H1 (cell line): ENCODE results near the gene ATAD5. TPM values are rescaled to one million over a fixed set of nuclear protein-coding genes. Genes with fewer than 3 reads are reported as not detected.

Experiments used
- CTCF ChIA-PET: fragments of 300-600 bp; sonication (Branson Sonifier 250); formaldehyde crosslinking; loops from one replicate; lab custom pipeline; 2021; ENCODE audit not compliant: partially characterized antibody; lab: Charles Lee
- POLR2A ChIA-PET: fragments of 300-600 bp; sonication (Branson Sonifier 250); formaldehyde crosslinking; loops from one replicate; lab custom pipeline; 2021; ENCODE audit warnings: inconsistent platforms; ENCODE audit not compliant: partially characterized antibody; lab: Charles Lee
- DNase-seq, 2 experiments: peaks; one replicate each; pipeline versions ENCODE4 v3.0.0 to v3.0.0-alpha.2; 2010 to 2022; ENCODE audit warnings: low spot score in 2 of 2, low read depth in 1 of 2, mixed read lengths in 1 of 2
- FAIRE-seq: peaks from 2 replicates; lab custom pipeline; 2011; peaks lifted over from hg19 to GRCh38; lab: Jason Lieb, UNC
- H2AFZ ChIP-seq: 2 replicates; pipeline ENCODE4 v1.8.1; 2012; ENCODE audit warnings: low read length, inconsistent platforms
- H2AK5ac ChIP-seq: 2 replicates; pipeline ENCODE4 v1.6.1; 2013; ENCODE audit warnings: low read depth, low read length
- H2BK120ac ChIP-seq: replicated peaks from 2 replicates; pipeline ENCODE3; 2013; ENCODE audit warnings: low read depth, low read length, inconsistent platforms
- H2BK12ac ChIP-seq: 2 replicates; pipeline ENCODE4 v1.6.1; 2013; ENCODE audit warnings: low read depth, low read length
- H2BK15ac ChIP-seq: 2 replicates; pipeline ENCODE4 v1.6.1; 2013; ENCODE audit warnings: low read length
- H2BK20ac ChIP-seq: 2 replicates; pipeline ENCODE4 v1.6.1; 2013; ENCODE audit warnings: low read length
- H2BK5ac ChIP-seq: 2 replicates; pipeline ENCODE4 v1.6.1; 2013; ENCODE audit warnings: low read depth, low read length
- H3K14ac ChIP-seq: 2 replicates; pipeline ENCODE4 v1.6.1; 2013; ENCODE audit warnings: inconsistent platforms; ENCODE audit not compliant: insufficient read length
- H3K18ac ChIP-seq: 2 replicates; pipeline ENCODE4 v1.6.1; 2013; ENCODE audit warnings: low read length; ENCODE audit errors: extremely low read depth
- H3K23ac ChIP-seq: 2 replicates; pipeline ENCODE4 v1.6.1; 2013; ENCODE audit warnings: inconsistent platforms; ENCODE audit not compliant: insufficient read length
- H3K23me2 ChIP-seq: 2 replicates; pipeline ENCODE4 v1.6.1; 2013; ENCODE audit warnings: low read depth, low read length
- H3K27ac ChIP-seq: 2 replicates; pipeline ENCODE4 v1.6.1; 2011; ENCODE audit warnings: low read depth, low read length, inconsistent platforms
- H3K27me3 ChIP-seq, 4 experiments: replicated peaks in 1 of 4; 1 replicate in 1 of 4; 2 replicates in 3 of 4; pipeline versions ENCODE4 v1.6.1 to v1.8.1; 2011 to 2013; ENCODE audit warnings: low read length in 3 of 4, mild to moderate bottlenecking in 3 of 4, inconsistent platforms in 2 of 4, mixed read lengths in 2 of 4, moderate library complexity in 1 of 4; ENCODE audit not compliant: control insufficient read depth in 3 of 4, insufficient read depth in 3 of 4; ENCODE audit errors: extremely low read depth in 1 of 4
- H3K36me3 ChIP-seq, 4 experiments: 2 replicates each; pipeline versions ENCODE4 v1.6.1 to v1.8.1; 2011 to 2013; ENCODE audit warnings: mild to moderate bottlenecking in 4 of 4, low read length in 3 of 4, moderate library complexity in 2 of 4, control low read depth in 1 of 4, inconsistent platforms in 1 of 4; ENCODE audit not compliant: insufficient read depth in 4 of 4, control insufficient read depth in 2 of 4
- H3K4ac ChIP-seq: replicated peaks from 2 replicates; pipeline ENCODE3; 2013; ENCODE audit warnings: low read length, low read depth, mixed read lengths, inconsistent platforms; ENCODE audit not compliant: insufficient read length
- H3K4me1 ChIP-seq, 4 experiments: replicated peaks in 1 of 4; 1 replicate in 1 of 4; 2 replicates in 3 of 4; pipeline versions ENCODE4 v1.6.1 to v1.8.1; 2011 to 2013; ENCODE audit warnings: low read length in 3 of 4, inconsistent platforms in 2 of 4, mixed read lengths in 1 of 4; ENCODE audit not compliant: insufficient read depth in 4 of 4, control insufficient read depth in 3 of 4
- H3K4me2 ChIP-seq, 2 experiments: 2 replicates each; pipeline versions ENCODE4 v1.6.1 to v1.8.1; 2011 to 2013; ENCODE audit warnings: low read depth in 2 of 2, low read length in 2 of 2, control low read depth in 1 of 2, inconsistent platforms in 1 of 2, mild to moderate bottlenecking in 1 of 2; ENCODE audit not compliant: insufficient read depth in 1 of 2
- H3K4me3 ChIP-seq, 4 experiments: fragments of 200-600, 300-600 bp in 1 of 4; sonication (generic), shearing (Covaris generic), sonication (Bioruptor Twin) in 1 of 4; 2 replicates each; pipeline versions ENCODE4 v1.5.1 to v1.8.1; 2011 to 2016; ENCODE audit warnings: low read length in 4 of 4, low read depth in 3 of 4, control low read depth in 2 of 4, inconsistent platforms in 2 of 4, mild to moderate bottlenecking in 2 of 4, mixed read lengths in 1 of 4, moderate library complexity in 1 of 4; ENCODE audit not compliant: insufficient read depth in 2 of 4; ENCODE audit errors: extremely low read depth in 1 of 4
- H3K56ac ChIP-seq: replicated peaks from 2 replicates; pipeline ENCODE3; 2013; ENCODE audit warnings: low read depth, mild to moderate bottlenecking, mixed read lengths, low read length, inconsistent platforms; ENCODE audit not compliant: insufficient read length
- H3K79me1 ChIP-seq: 2 replicates; pipeline ENCODE4 v1.6.1; 2013; ENCODE audit warnings: low read depth, low read length, control low read depth
- H3K79me2 ChIP-seq, 2 experiments: 2 replicates each; pipeline versions ENCODE4 v1.6.1 to v1.8.1; 2012 to 2013; ENCODE audit warnings: low read length in 2 of 2, mild to moderate bottlenecking in 2 of 2, inconsistent platforms in 1 of 2; ENCODE audit not compliant: insufficient read depth in 2 of 2, control insufficient read depth in 1 of 2
- H3K9ac ChIP-seq, 4 experiments: replicated peaks in 1 of 4; 1 replicate in 1 of 4; 2 replicates in 3 of 4; pipeline versions ENCODE4 v1.6.1 to v1.8.1; 2011 to 2013; ENCODE audit warnings: low read depth in 3 of 4, low read length in 3 of 4, control low read depth in 2 of 4, mild to moderate bottlenecking in 2 of 4, moderate library complexity in 2 of 4, inconsistent platforms in 1 of 4; ENCODE audit errors: extremely low read depth in 1 of 4
- H3K9me3 ChIP-seq, 2 experiments: 2 replicates each; pipeline versions ENCODE4 v1.6.1 to v1.8.1; 2012 to 2013; ENCODE audit warnings: mild to moderate bottlenecking in 2 of 2, moderate library complexity in 2 of 2, control low read depth in 1 of 2, inconsistent platforms in 1 of 2, low read depth in 1 of 2, low read length in 1 of 2, mixed read lengths in 1 of 2; ENCODE audit not compliant: insufficient read depth in 2 of 2
- H4K20me1 ChIP-seq, 2 experiments: replicated peaks in 1 of 2; 2 replicates each; pipeline versions ENCODE3 to v1.8.1; 2011 to 2013; ENCODE audit warnings: inconsistent platforms in 2 of 2, low read length in 2 of 2, mild to moderate bottlenecking in 1 of 2; ENCODE audit not compliant: insufficient read depth in 2 of 2, control insufficient read depth in 1 of 2
- H4K5ac ChIP-seq: 2 replicates; pipeline ENCODE4 v1.6.1; 2013; ENCODE audit warnings: low read length, low read depth, mixed read lengths, inconsistent platforms; ENCODE audit not compliant: insufficient read length
- H4K8ac ChIP-seq: 2 replicates; pipeline ENCODE4 v1.8.0; 2013; ENCODE audit warnings: mild to moderate bottlenecking, moderate library complexity, low read length, inconsistent platforms; ENCODE audit not compliant: insufficient read depth; ENCODE audit errors: extremely low read depth
- H4K91ac ChIP-seq: replicated peaks from 2 replicates; pipeline ENCODE3; 2013; ENCODE audit warnings: low read length, mixed read lengths, inconsistent platforms; ENCODE audit not compliant: insufficient read length
- CBX8 ChIP-seq: fragments of 300-800, 300-1000 bp; sonication (generic); IDR thresholded peaks from 2 replicates; pipeline ENCODE4 v1.7.1; 2016; ENCODE audit warnings: low read depth, low read length, borderline replicate concordance
- CEBPB ChIP-seq: IDR thresholded peaks from 2 replicates; pipeline ENCODE4 v1.6.1; 2012; ENCODE audit warnings: low read depth, low read length
- EP300 ChIP-seq, 2 experiments: IDR thresholded peaks; 1 replicate in 1 of 2; 2 replicates in 1 of 2; pipeline ENCODE4 v1.6.1; 2011 to 2012; ENCODE audit warnings: low read depth in 2 of 2, low read length in 2 of 2, mild to moderate bottlenecking in 2 of 2, borderline replicate concordance in 1 of 2, inconsistent platforms in 1 of 2, moderate library complexity in 1 of 2
- GTF2F1 ChIP-seq: IDR thresholded peaks from 2 replicates; pipeline ENCODE4 v1.6.1; 2012; ENCODE audit warnings: low read depth, low read length, improper control_type of control experiment, borderline replicate concordance
- HDAC2 ChIP-seq, 2 experiments: fragments of 300-600 bp in 1 of 2; sonication (generic) in 1 of 2; IDR thresholded peaks; 2 replicates each; pipeline ENCODE4 v1.6.1; 2011 to 2012; ENCODE audit warnings: low read depth in 2 of 2, low read length in 2 of 2, mild to moderate bottlenecking in 2 of 2, moderate library complexity in 2 of 2, borderline replicate concordance in 1 of 2, inconsistent platforms in 1 of 2
- HDAC6 ChIP-seq: IDR thresholded peaks from one replicate; pipeline ENCODE4 v1.7.1; 2012; ENCODE audit warnings: low read depth, mild to moderate bottlenecking, inconsistent platforms, low read length, moderate library complexity
- KDM5A ChIP-seq: fragments of 200-600 bp; IDR thresholded peaks from 2 replicates; pipeline ENCODE4 v1.7.1; 2012; ENCODE audit warnings: mild to moderate bottlenecking, low read length, inconsistent platforms, mixed read lengths
- MAFK ChIP-seq: IDR thresholded peaks from 2 replicates; pipeline ENCODE4 v1.6.1; 2012; ENCODE audit warnings: low read depth, mild to moderate bottlenecking, improper control_type of control experiment, low read length
- MAX ChIP-seq: IDR thresholded peaks from 2 replicates; pipeline ENCODE4 v1.6.1; 2012; ENCODE audit warnings: inconsistent platforms
- RAD21 ChIP-seq, 2 experiments: IDR thresholded peaks in 1 of 2; conservative IDR thresholded peaks in 1 of 2; 2 replicates each; pipeline ENCODE4 v1.6.1; 2011; ENCODE audit warnings: low read depth in 2 of 2, low read length in 2 of 2, improper control_type of control experiment in 1 of 2, inconsistent platforms in 1 of 2, mild to moderate bottlenecking in 1 of 2, moderate library complexity in 1 of 2
- SP4 ChIP-seq: IDR thresholded peaks from 2 replicates; pipeline ENCODE4 v1.6.1; 2012; ENCODE audit warnings: low read length, inconsistent platforms
- WGBS, 2 experiments: shearing (Covaris generic) in 1 of 2; methylation state at CpG; one replicate each; pipeline versions ENCODE4 v1.1.6 to v1.1.7; 2013 to 2015; ENCODE audit warnings: low lambda C conversion rate in 2 of 2, mixed read lengths in 2 of 2, inconsistent platforms in 1 of 2, low coverage in 1 of 2, missing lambda C conversion rate in 1 of 2; ENCODE audit not compliant: insufficient replicate concordance in 2 of 2, insufficient coverage in 1 of 2, insufficient read length in 1 of 2; ENCODE audit errors: extremely low coverage in 1 of 2, missing lambda C conversion rate in 1 of 2; 5-methylcytosine and 5-hydroxymethylcytosine counted together
- polyA plus RNA-seq, 7 experiments: library from polyadenylated mRNA; depleted of rRNA in 3 of 7; stranded (reverse) in 5 of 7; unstranded in 2 of 7; fragments of >200 nt in 5 of 7; fragments of 200-250 nt in 2 of 7; gene quantifications; 1 replicate in 5 of 7; 2 replicates in 1 of 7; 4 replicates in 1 of 7; pipeline versions ENCODE4 v1.2.1 to v1.2.3, GENCODE V29; 2011 to 2013; ENCODE audit warnings: missing spikeins in 2 of 7, mixed read lengths in 2 of 7
- total RNA-seq: library from RNA; stranded (reverse); fragmentation: NEBNext Ultra II Directional; extraction: Animal tissue kit (Norgen Biotek cat#: 25700); gene quantifications from 2 replicates; pipeline ENCODE4 v1.2.1, GENCODE V29; 2021

ATAD5 gene
- total and polyA plus RNA-seq, 2 of the 8 experiments (the other 6 are each of a cell fraction or from before 2014, with no cell fraction given) = 3.5 to 30.0 TPM

GRCh38 chr17:30886187-30886586, 54.4 kb downstream of the ATAD5 start:
- TF ChIP-seq MAX = no peak
- TF ChIP-seq EP300 (IDR thresholded peaks at IDR 0.05; ENCODE audit: borderline replicate concordance in 1 of 2, low read depth in 2 of 2, low read length in 2 of 2) = no peak
- TF ChIP-seq CBX8 = no peak
- no peak for TF ChIP-seq HDAC2 (IDR thresholded peaks at IDR 0.05; ENCODE audit: borderline replicate concordance in 1 of 2, low read depth in 2 of 2, low read length in 2 of 2)
- no peak for TF ChIP-seq KDM5A
- TF ChIP-seq MAFK = no peak
- no peak for TF ChIP-seq CEBPB
- no peak for TF ChIP-seq GTF2F1
- TF ChIP-seq RAD21 (IDR thresholded peaks at IDR 0.05 in 1 of 2, conservative IDR thresholded peaks at IDR 0.05 in 1 of 2; ENCODE audit: low read depth in 2 of 2, low read length in 2 of 2) = no peak
- no peak for TF ChIP-seq HDAC6
- no peak for TF ChIP-seq SP4
- Histone ChIP-seq H2BK120ac (no peak overlapping the region), H3K27ac (no peak overlapping the region), H3K36me3 (peaks cover 0 to 35% (median 12%) of the 10 kb centered on the region in 4 experiments; a peak in 5 of 8 replicates), H4K8ac (no peak overlapping the region), H3K56ac (no peak overlapping the region), H4K20me1 (no peaks in the 10 kb centered on the region), H3K23me2 (no peaks in the 10 kb centered on the region), H3K14ac (no peak overlapping the region), H3K23ac (no peak overlapping the region), H2BK12ac (no peak overlapping the region), H2AFZ (no peak overlapping the region), H3K4me2 (no peak overlapping the region), H2BK5ac (no peak overlapping the region), H2BK15ac (no peak overlapping the region), H3K9ac (no peak overlapping the region), H3K18ac (no peak overlapping the region), H3K4me1 (no peaks in the 10 kb centered on the region), H3K27me3 (no peaks in the 10 kb centered on the region), H3K79me2 (no peaks in the 10 kb centered on the region), H3K9me3 (no peaks in the 10 kb centered on the region), H3K4ac (no peak overlapping the region), H2BK20ac (no peak overlapping the region), H2AK5ac (no peak overlapping the region), H4K91ac (no peak overlapping the region), H3K4me3 (no peak overlapping the region), H4K5ac (no peak overlapping the region), H3K79me1 (no peaks in the 10 kb centered on the region)
- DNase-seq (no peak), FAIRE-seq (no peak)
- POLR2A ChIA-PET = interaction anchor here (0.9 kb wide), 1 partner anchor 13 kb away, joined by 3 read pairs; no protein-coding TSS in a partner anchor
- CTCF ChIA-PET = no interaction called here
- WGBS, 2 experiments = 94% methylated on average over 5 of the region's 5 CpGs; no CpG with 5 or more reads in 1 of the 2 experiments
